Progenitor cell of endocrine pancreas (in vitro differentiated cells): ENCODE results near the gene NTRK2. TPM values are rescaled to one million over a fixed set of nuclear protein-coding genes. Genes with fewer than 3 reads are reported as not detected.

Experiments
- DNase-seq: peaks from one replicate; pipeline ENCODE4 v3.0.0; 2021; ENCODE audit warnings: low spot score; ENCODE audit not compliant: unreplicated experiment
- H3K27ac Mint-ChIP-seq: 2 replicates; pipeline ENCODE4 v1.8.0; 2021; ENCODE audit warnings: mild to moderate bottlenecking, moderate library complexity, mixed read lengths
- H3K27me3 Mint-ChIP-seq: 2 replicates; pipeline ENCODE4 v1.8.0; 2021; ENCODE audit warnings: mixed read lengths
- H3K36me3 Mint-ChIP-seq: 2 replicates; pipeline ENCODE4 v1.8.0; 2022; ENCODE audit warnings: mixed read lengths; ENCODE audit not compliant: insufficient read depth
- H3K4me1 Mint-ChIP-seq: 2 replicates; pipeline ENCODE4 v1.8.0; 2021; ENCODE audit warnings: low read depth, mixed read lengths
- H3K4me3 Mint-ChIP-seq: 2 replicates; pipeline ENCODE4 v1.8.0; 2021; ENCODE audit warnings: low read depth, mild to moderate bottlenecking, moderate library complexity, mixed read lengths
- H3K9me3 Mint-ChIP-seq: 2 replicates; pipeline ENCODE4 v1.8.0; 2021; ENCODE audit warnings: low read depth, mixed read lengths
- total RNA-seq: library from RNA; stranded (reverse); gene quantifications from 2 replicates; pipeline ENCODE4 v1.2.1, GENCODE V29; 2021
- TF ChIP-seq, protein P1 (sequence below): fragments of 200-600 bp; sonication (generic); IDR thresholded peaks from one replicate; pipeline ENCODE4 v1.5.0; 2021; ENCODE audit warnings: antibody characterized with exemption, mild to moderate bottlenecking; ENCODE audit not compliant: unreplicated experiment

NTRK2 gene
- total RNA-seq, 1 donor from 2014 or later: 4.7 TPM

DNA sequence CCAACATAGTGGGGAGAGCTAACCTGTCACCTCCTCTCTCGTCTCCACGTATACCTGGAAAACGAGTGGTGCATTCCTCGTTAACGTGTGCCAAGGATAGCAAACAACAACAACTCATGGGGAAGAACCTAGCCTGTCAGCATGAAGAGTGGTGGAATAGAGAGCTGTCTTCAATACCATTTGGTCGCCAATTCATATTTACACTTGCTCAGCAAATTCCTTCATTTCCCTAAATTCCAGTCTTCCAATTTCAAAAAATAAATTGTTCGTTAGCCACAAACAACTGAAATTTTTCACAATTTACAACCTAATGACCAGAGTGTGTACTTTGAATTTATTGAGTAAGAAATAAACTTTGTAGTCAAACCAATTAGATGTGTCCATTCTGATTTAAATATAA lies 344.8 kb downstream of the NTRK2 start:
- Mint-ChIP-seq H3K9me3 (peaks cover 7% of the 10 kb centered on the region), H3K27ac (no peak overlapping the region), H3K27me3 (no peaks in the 10 kb centered on the region), H3K4me1 (peaks cover 30% of the 10 kb centered on the region), H3K4me3 (no peak overlapping the region), H3K36me3 (no peaks in the 10 kb centered on the region)
- TF ChIP-seq, protein P1, sequence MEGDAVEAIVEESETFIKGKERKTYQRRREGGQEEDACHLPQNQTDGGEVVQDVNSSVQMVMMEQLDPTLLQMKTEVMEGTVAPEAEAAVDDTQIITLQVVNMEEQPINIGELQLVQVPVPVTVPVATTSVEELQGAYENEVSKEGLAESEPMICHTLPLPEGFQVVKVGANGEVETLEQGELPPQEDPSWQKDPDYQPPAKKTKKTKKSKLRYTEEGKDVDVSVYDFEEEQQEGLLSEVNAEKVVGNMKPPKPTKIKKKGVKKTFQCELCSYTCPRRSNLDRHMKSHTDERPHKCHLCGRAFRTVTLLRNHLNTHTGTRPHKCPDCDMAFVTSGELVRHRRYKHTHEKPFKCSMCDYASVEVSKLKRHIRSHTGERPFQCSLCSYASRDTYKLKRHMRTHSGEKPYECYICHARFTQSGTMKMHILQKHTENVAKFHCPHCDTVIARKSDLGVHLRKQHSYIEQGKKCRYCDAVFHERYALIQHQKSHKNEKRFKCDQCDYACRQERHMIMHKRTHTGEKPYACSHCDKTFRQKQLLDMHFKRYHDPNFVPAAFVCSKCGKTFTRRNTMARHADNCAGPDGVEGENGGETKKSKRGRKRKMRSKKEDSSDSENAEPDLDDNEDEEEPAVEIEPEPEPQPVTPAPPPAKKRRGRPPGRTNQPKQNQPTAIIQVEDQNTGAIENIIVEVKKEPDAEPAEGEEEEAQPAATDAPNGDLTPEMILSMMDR: no peak
- DNase-seq: no peak

DNA sequence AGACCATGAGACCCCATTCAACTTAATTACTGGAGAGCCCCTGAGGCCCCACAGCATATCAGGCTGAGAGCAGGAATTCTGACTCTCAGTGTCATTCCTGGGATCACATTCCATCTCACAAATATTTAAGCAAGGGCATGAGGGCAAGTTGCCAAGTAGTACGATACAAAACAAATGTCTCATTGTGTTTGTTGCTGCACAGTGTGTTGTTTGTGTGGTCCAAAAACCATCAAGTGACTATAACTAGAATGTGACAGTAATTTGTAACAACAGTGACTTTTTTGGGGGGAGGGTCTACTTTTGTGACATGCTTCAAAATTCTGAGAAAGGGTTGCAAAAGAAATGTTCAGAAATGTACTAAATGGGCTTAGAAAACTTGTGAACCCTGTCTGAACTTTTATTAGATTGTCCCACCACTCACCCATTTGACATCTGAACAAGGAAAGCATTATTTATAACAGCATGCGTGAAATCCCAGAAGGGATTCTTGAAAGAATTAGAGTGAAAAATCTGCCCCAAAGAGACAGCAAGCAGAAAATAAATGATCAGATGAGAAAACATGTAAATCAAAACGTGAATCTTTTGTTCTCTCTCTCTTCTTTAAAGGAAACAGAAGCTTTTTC lies 347.0 kb downstream of the NTRK2 start:
- H3K27me3 Mint-ChIP-seq: no peaks in the 10 kb centered on the region
- TF ChIP-seq, protein P1: no peak
- DNase-seq: no peak
- H3K27ac Mint-ChIP-seq: peak overlapping the region; percentile 78
- H3K4me1 Mint-ChIP-seq: peaks cover 26% of the 10 kb centered on the region
- peaks cover 7% of the 10 kb centered on the region for H3K9me3 Mint-ChIP-seq
- H3K36me3 Mint-ChIP-seq: no peaks in the 10 kb centered on the region
- no peak overlapping the region for H3K4me3 Mint-ChIP-seq

GRCh38 chr9:85020791-85021190 lies 351.3 kb downstream of the NTRK2 start:
- Mint-ChIP-seq H3K4me3 (no peak overlapping the region), H3K9me3 (peaks cover 1% of the 10 kb centered on the region), H3K36me3 (no peaks in the 10 kb centered on the region), H3K4me1 (peaks cover 23% of the 10 kb centered on the region), H3K27ac (no peak overlapping the region), H3K27me3 (no peaks in the 10 kb centered on the region)
- no peak for DNase-seq
- TF ChIP-seq, protein P1: no peak

- H3K27ac Mint-ChIP-seq: no peak overlapping the region
- TF ChIP-seq, protein P1: no peak
- no peak overlapping the region for H3K4me3 Mint-ChIP-seq
- no peaks in the 10 kb centered on the region for H3K27me3 Mint-ChIP-seq
- H3K9me3 Mint-ChIP-seq: no peaks in the 10 kb centered on the region
- no peak for DNase-seq
- H3K36me3 Mint-ChIP-seq: no peaks in the 10 kb centered on the region
- H3K4me1 Mint-ChIP-seq: peaks cover 14% of the 10 kb centered on the region
These were observed 352.2 kb downstream of the NTRK2 start for GRCh38 chr9:85021686-85022085.

DNA sequence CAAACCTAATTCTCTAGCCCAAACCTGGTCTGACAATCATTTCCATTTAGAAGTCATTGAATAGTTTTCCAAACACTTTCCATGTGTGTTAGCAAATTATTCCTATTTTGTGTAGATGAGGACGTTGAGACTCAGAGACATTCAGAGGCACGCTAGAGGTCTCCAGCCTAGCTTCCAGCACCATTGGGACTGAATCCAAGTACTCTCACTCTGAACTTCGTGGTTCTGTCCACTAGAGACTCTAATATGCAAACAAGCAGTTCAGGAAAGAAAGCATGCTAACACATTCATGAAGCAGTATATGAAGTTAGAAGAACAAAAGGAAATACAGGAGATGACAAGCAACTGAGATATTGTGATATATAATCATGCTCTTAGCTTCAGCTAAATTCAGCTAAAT lies 354.8 kb downstream of the NTRK2 start:
- H3K27me3 Mint-ChIP-seq: no peaks in the 10 kb centered on the region
- H3K27ac Mint-ChIP-seq: no peak overlapping the region
- H3K4me1 Mint-ChIP-seq: peaks cover 8% of the 10 kb centered on the region
- H3K36me3 Mint-ChIP-seq: no peaks in the 10 kb centered on the region
- DNase-seq: no peak
- no peak overlapping the region for H3K4me3 Mint-ChIP-seq
- TF ChIP-seq, protein P1: no peak
- no peaks in the 10 kb centered on the region for H3K9me3 Mint-ChIP-seq
